ENCODE measurements around the gene ZNF273.

Gene ZNF273

GRCh38 chr7:64869912-64870562 is 33.0 kb upstream of the ZNF273 start:
- Histone ChIP-seq H3K4me3 (no peak overlapping the region), H3K27ac (no peak overlapping the region), H3K36me3 (no peaks in the 10 kb centered on the region), H4K20me1 (no peaks in the 10 kb centered on the region), H3K4me1 (no peaks in the 10 kb centered on the region), H3K27me3 (no peaks in the 10 kb centered on the region), H3K9ac (no peak overlapping the region), H3K9me3 (peaks cover 47% of the 10 kb centered on the region), H3K4me2 (no peak overlapping the region)
- TF ChIP-seq Cebpa-rat (IDR thresholded peaks at IDR 0.05) = no peak

- H3K36me3 ChIP-seq = no peaks in the 10 kb centered on the region
- no peak overlapping the region for H3K9ac ChIP-seq
- H3K9me3 ChIP-seq = peaks cover 54% of the 10 kb centered on the region
- no peak overlapping the region for H3K4me3 ChIP-seq
- H3K27ac ChIP-seq = no peak overlapping the region
- no peaks in the 10 kb centered on the region for H3K27me3 ChIP-seq
- H4K20me1 ChIP-seq = no peaks in the 10 kb centered on the region
- no peak overlapping the region for H3K4me2 ChIP-seq
- H3K4me1 ChIP-seq = no peaks in the 10 kb centered on the region
- no peak for TF ChIP-seq Cebpa-rat (IDR thresholded peaks at IDR 0.05)
These were observed 32.4 kb upstream of the ZNF273 start for GRCh38 chr7:64870656-64871055.

- H3K27ac ChIP-seq = no peak overlapping the region
- H3K9ac ChIP-seq = no peak overlapping the region
- no peaks in the 10 kb centered on the region for H3K4me1 ChIP-seq
- H3K27me3 ChIP-seq = no peaks in the 10 kb centered on the region
- H3K4me3 ChIP-seq = no peak overlapping the region
- no peak overlapping the region for H3K4me2 ChIP-seq
- H3K9me3 ChIP-seq = peaks cover 65% of the 10 kb centered on the region
- no peaks in the 10 kb centered on the region for H3K36me3 ChIP-seq
- no peak for TF ChIP-seq Cebpa-rat (IDR thresholded peaks at IDR 0.05)
- H4K20me1 ChIP-seq = no peaks in the 10 kb centered on the region
These were observed 31.3 kb upstream of the ZNF273 start for GRCh38 chr7:64871761-64872160.

GRCh38 chr7:64872351-64873154 is 30.5 kb upstream of the ZNF273 start:
- H3K36me3 ChIP-seq = no peaks in the 10 kb centered on the region
- no peaks in the 10 kb centered on the region for H3K4me1 ChIP-seq
- H3K9ac ChIP-seq = no peak overlapping the region
- H3K9me3 ChIP-seq = peaks cover 73% of the 10 kb centered on the region
- no peak overlapping the region for H3K4me3 ChIP-seq
- H3K27me3 ChIP-seq = no peaks in the 10 kb centered on the region
- H3K27ac ChIP-seq = no peak overlapping the region
- H4K20me1 ChIP-seq = no peaks in the 10 kb centered on the region
- no peak overlapping the region for H3K4me2 ChIP-seq
- TF ChIP-seq Cebpa-rat (IDR thresholded peaks at IDR 0.05) = no peak

DNA sequence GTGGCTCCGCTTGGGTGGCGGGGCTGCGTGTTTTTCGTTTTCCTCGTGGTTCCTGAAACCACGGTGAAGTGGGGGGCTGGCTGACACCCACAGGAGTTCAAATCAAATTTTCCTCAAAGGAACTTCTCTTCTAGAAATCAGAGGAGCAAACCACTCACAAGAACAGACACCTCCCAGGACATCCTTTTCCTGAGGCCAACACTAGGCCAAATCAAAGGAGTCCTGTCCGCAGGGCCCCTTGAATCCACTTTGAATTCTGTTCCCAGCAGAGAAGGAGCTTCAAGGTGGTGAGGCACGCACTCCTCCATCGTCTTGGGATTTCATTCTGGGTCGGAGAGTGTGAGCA is 29.9 kb upstream of the ZNF273 start:
- peaks cover 74% of the 10 kb centered on the region for H3K9me3 ChIP-seq
- H3K4me2 ChIP-seq = no peak overlapping the region
- H3K9ac ChIP-seq = no peak overlapping the region
- no peaks in the 10 kb centered on the region for H4K20me1 ChIP-seq
- H3K27me3 ChIP-seq = no peaks in the 10 kb centered on the region
- no peaks in the 10 kb centered on the region for H3K36me3 ChIP-seq
- H3K4me3 ChIP-seq = no peak overlapping the region
- no peak for TF ChIP-seq Cebpa-rat (IDR thresholded peaks at IDR 0.05)
- H3K4me1 ChIP-seq = no peaks in the 10 kb centered on the region
- no peak overlapping the region for H3K27ac ChIP-seq

DNA sequence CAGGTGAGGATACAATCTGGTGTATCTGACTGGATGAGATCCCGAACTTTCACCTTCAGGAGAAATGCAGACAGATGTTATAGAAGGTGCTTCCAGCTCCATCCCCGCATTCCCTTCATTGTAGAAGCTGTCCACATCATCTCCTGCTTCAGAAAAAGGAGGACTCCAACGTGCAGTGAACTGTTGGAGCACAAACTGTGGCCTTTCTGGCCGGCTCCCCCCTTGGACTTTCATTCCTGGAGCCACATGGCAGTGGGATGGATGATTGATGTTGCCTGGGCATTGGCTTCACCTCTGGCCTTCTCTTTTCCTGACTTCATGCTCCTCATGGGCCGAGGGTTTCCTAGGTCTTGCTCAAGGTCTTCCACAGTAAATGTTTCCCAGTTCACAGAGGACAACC is 29.6 kb upstream of the ZNF273 start:
- Histone ChIP-seq H4K20me1 (no peaks in the 10 kb centered on the region), H3K27ac (no peak overlapping the region), H3K27me3 (no peaks in the 10 kb centered on the region), H3K4me1 (no peaks in the 10 kb centered on the region), H3K36me3 (no peaks in the 10 kb centered on the region), H3K4me2 (no peak overlapping the region), H3K9ac (no peak overlapping the region), H3K4me3 (no peak overlapping the region), H3K9me3 (peaks cover 74% of the 10 kb centered on the region)
- TF ChIP-seq Cebpa-rat (IDR thresholded peaks at IDR 0.05) = no peak

DNA sequence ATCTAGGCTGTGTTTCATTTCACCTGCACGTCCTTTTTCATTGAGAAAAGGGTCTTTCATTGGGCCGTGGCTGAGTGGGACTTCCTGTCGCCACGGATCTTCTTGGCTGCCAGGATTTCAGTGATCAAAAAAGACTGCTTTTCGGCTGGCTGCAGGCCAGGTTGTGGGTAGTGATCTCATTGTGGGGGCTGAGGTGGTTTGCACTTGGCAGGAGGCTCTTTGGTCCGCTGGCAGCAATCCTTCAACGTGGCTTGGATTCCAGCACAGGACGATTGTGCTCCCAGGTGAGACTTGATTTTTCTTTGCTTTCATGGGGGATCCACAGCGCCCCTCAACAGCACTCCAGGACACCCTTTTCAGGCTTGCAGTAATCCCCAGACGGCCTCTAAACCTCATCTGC is 29.0 kb upstream of the ZNF273 start:
- no peak overlapping the region for H3K4me3 ChIP-seq
- no peak overlapping the region for H3K9ac ChIP-seq
- H3K4me1 ChIP-seq = no peaks in the 10 kb centered on the region
- H3K36me3 ChIP-seq = no peaks in the 10 kb centered on the region
- H3K27me3 ChIP-seq = no peaks in the 10 kb centered on the region
- TF ChIP-seq Cebpa-rat (IDR thresholded peaks at IDR 0.05) = no peak
- H4K20me1 ChIP-seq = no peaks in the 10 kb centered on the region
- no peak overlapping the region for H3K4me2 ChIP-seq
- H3K27ac ChIP-seq = no peak overlapping the region
- H3K9me3 ChIP-seq = peaks cover 75% of the 10 kb centered on the region

DNA sequence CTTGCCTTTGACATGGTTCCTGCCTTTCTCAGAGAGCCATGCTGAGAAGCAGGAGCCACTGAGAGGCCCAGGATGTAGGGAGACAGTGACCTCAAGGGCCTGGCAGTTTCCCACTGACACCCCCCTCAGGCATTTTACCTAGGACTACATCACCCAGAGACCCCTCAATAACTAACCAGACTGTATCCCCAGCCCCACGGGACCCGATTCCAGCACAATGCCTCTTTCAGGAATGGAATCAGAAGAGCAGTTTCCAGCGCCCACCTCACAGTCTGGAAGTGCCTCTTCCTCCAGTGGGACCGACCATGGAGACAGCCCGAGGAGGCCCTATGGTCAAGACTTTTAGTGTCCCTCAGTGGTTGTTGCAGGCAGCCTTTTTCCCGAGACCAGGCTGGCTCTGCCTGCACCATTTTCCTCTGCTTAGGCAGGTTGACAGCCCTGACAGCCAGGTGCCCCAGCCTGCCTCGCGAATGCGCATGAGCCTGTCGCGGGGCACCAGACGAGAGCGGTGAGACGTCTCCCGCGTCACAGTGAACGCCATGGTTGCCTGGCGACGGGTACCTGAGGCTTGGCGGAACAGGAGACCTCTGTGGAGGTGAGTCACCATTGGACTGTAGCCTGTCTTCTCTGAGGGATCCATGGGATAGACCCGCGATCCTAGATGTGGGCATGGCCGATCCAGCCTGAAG is 28.4 kb upstream of the ZNF273 start:
- H3K4me3 ChIP-seq = no peak overlapping the region
- H3K27ac ChIP-seq = no peak overlapping the region
- no peaks in the 10 kb centered on the region for H3K36me3 ChIP-seq
- no peak overlapping the region for H3K9ac ChIP-seq
- H4K20me1 ChIP-seq = no peaks in the 10 kb centered on the region
- H3K4me1 ChIP-seq = no peaks in the 10 kb centered on the region
- H3K27me3 ChIP-seq = no peaks in the 10 kb centered on the region
- peaks cover 75% of the 10 kb centered on the region for H3K9me3 ChIP-seq
- TF ChIP-seq Cebpa-rat (IDR thresholded peaks at IDR 0.05) = no peak
- H3K4me2 ChIP-seq = no peak overlapping the region

- peaks cover 75% of the 10 kb centered on the region for H3K9me3 ChIP-seq
- no peaks in the 10 kb centered on the region for H3K4me1 ChIP-seq
- no peaks in the 10 kb centered on the region for H4K20me1 ChIP-seq
- no peak overlapping the region for H3K9ac ChIP-seq
- no peaks in the 10 kb centered on the region for H3K27me3 ChIP-seq
- no peak overlapping the region for H3K4me2 ChIP-seq
- H3K4me3 ChIP-seq = no peak overlapping the region
- TF ChIP-seq Cebpa-rat (IDR thresholded peaks at IDR 0.05) = no peak
- H3K36me3 ChIP-seq = no peaks in the 10 kb centered on the region
- no peak overlapping the region for H3K27ac ChIP-seq
These were observed 27.8 kb upstream of the ZNF273 start for GRCh38 chr7:64875258-64875657.

Data from BLaER1 (cell line).